Thyroid gland (tissue), 4 donors: ENCODE measurements around the gene SCFD2.

ENCODE experiments used
- POLR2A ChIP-seq, 2 donors: fragments of 450-650 bp; IDR thresholded peaks; one replicate each; pipeline ENCODE4 v1.6.1; 2017; ENCODE audit warnings: antibody characterized with exemption in 2 of 2, mild to moderate bottlenecking in 2 of 2, moderate library complexity in 1 of 2
- TF ChIP-seq, protein P1 (sequence below), 6 experiments: fragments of 200-600 bp in 3 of 6; fragments of 450-650 bp in 3 of 6; sonication (generic) in 3 of 6; IDR thresholded peaks; one replicate each; pipeline ENCODE4 v1.5.1; 2016 to 2019; ENCODE audit warnings: antibody characterized with exemption in 6 of 6, mild to moderate bottlenecking in 2 of 6, inconsistent platforms in 1 of 6, moderate library complexity in 1 of 6

DNA sequence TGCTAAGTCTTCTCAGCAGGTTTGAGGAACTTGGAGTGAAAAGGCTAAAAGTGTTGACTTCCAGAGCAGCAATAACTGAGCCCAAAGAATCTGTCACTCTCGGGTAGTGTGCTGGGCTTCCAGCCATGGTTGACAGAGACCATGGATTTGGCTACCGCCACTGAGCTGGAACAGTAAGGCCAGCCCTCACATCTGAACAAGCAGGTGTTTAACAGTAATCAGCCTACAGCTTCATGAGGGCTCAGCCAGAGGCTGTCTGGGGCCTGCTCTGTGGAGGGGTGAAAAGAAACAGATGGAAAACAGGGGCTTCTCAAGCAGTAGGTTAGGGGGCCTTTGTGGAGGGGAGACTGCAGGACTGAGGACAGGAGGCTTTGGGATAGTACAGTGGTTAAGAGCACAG is 488.8 kb downstream of the SCFD2 start:
- TF ChIP-seq POLR2A (IDR thresholded peaks at IDR 0.05) = peak in 1 of 2 donors; percentile 18
- TF ChIP-seq, protein P1, sequence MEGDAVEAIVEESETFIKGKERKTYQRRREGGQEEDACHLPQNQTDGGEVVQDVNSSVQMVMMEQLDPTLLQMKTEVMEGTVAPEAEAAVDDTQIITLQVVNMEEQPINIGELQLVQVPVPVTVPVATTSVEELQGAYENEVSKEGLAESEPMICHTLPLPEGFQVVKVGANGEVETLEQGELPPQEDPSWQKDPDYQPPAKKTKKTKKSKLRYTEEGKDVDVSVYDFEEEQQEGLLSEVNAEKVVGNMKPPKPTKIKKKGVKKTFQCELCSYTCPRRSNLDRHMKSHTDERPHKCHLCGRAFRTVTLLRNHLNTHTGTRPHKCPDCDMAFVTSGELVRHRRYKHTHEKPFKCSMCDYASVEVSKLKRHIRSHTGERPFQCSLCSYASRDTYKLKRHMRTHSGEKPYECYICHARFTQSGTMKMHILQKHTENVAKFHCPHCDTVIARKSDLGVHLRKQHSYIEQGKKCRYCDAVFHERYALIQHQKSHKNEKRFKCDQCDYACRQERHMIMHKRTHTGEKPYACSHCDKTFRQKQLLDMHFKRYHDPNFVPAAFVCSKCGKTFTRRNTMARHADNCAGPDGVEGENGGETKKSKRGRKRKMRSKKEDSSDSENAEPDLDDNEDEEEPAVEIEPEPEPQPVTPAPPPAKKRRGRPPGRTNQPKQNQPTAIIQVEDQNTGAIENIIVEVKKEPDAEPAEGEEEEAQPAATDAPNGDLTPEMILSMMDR (IDR thresholded peaks at IDR 0.05) = no peak
